Measurements from ENCODE around the gene FAM78A.

Gene FAM78A, protein sequence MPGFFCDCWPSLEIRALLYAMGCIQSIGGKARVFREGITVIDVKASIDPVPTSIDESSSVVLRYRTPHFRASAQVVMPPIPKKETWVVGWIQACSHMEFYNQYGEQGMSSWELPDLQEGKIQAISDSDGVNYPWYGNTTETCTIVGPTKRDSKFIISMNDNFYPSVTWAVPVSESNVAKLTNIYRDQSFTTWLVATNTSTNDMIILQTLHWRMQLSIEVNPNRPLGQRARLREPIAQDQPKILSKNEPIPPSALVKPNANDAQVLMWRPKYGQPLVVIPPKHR

GRCh38 chr9:131276094-131276888 lies at the start of gene FAM78A:
FAM78A (minus strand) TSS chr9:131276510; CDS start chr9:131276179, 331 bp downstream.
- DNase-seq (ENCODE audit: low read depth) = peak; percentile 13

GRCh38 chr9:131324736-131325679 lies 48.7 kb upstream of the FAM78A start:
- no peak for DNase-seq (ENCODE audit: low read depth)

DNA sequence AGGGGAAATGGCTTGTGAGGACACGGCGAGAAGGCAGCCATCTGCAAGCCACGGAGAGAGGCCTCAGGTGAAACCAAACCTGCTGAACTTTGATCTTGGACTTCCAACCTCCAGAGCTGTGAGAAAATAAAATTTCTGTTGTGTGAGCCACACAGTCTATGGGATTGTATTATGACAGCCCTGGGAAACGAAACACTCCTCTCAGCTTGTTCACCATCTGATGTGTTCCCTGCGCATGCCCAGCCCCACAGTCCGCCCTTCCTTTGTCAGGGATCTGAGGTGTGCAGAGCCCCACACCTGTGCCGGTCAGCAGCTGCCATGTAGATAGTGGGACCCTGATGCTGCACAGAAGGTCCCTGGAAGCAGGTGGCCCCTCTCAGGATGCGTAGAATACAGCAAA lies 47.3 kb upstream of the FAM78A start:
- DNase-seq (ENCODE audit: low read depth) = no peak

DNA sequence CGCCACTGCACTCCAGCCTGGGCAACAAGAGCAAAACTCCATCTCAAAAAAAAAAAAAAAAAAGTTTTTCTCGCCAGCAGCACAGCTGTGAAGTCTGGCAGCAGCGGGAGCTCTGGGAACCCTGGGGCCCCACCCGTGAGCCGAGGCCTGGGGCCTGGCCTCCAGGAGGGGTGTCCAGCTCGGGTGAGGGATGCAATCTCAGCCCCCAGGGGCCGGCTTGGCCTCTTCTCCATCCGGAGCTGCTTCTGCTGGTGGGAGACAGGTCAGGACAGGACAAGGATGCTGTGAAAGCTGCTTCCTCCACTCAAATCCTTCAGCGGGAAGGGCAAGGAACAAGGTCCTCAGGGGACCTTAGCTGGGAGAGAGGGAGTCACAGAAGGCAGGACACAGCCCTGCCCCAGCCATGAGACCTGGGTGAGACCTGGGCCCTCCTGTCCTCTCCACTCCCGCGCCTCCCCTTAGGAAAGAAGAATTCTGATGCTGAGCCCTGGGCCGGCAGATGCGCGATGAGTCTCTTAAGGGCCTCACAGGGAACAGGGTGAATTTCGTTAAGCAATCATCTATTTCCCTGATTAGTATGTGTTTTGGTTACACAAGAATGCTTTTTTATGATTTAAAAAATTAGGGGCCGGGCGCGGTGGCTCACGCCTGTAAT lies 43.8 kb upstream of the FAM78A start:
- DNase-seq (ENCODE audit: low read depth) = no peak

- DNase-seq (ENCODE audit: low read depth) = no peak
Observed at GRCh38 chr9:131319486-131319885, 43.2 kb upstream of the FAM78A start.

DNA sequence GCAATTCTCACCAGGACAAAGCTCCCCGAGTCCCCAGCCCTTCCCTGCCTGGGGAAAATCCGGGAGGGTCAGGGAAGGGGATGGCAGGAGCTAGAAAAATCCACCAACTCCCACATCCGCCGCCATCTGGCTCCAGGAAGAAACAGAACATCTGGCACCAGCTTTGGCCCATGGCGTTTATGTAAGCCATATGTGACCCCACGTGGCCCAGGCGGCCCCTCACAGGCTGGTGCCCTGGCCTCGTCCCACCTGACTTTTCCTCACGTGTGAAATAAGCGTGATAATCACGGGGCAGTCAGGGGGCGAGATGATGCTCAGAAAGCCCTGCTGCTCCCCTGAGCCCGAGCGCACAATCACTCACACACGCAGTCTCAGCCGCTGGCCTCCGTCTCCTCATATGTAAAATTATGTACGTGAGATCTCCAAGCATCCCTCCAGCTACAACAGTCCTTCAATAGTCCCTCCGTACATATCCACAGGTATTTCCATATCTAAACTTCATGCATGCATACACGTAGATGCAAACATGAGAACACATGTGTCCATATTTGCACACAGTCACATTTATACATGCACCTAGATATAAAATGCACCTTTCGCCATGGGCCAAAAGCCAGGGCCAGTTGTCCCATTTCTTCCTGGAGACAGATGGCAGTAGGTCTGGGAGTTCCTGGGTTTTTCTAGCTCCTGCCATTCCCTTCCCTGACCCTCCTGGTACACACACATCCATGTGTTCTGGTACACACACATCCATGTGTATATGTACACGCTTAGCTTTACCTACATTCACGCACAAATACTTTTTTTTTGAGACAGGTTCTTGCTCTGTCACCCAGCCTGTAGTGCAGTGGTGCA lies 42.1 kb upstream of the FAM78A start:
- no peak for DNase-seq (ENCODE audit: low read depth)

DNA sequence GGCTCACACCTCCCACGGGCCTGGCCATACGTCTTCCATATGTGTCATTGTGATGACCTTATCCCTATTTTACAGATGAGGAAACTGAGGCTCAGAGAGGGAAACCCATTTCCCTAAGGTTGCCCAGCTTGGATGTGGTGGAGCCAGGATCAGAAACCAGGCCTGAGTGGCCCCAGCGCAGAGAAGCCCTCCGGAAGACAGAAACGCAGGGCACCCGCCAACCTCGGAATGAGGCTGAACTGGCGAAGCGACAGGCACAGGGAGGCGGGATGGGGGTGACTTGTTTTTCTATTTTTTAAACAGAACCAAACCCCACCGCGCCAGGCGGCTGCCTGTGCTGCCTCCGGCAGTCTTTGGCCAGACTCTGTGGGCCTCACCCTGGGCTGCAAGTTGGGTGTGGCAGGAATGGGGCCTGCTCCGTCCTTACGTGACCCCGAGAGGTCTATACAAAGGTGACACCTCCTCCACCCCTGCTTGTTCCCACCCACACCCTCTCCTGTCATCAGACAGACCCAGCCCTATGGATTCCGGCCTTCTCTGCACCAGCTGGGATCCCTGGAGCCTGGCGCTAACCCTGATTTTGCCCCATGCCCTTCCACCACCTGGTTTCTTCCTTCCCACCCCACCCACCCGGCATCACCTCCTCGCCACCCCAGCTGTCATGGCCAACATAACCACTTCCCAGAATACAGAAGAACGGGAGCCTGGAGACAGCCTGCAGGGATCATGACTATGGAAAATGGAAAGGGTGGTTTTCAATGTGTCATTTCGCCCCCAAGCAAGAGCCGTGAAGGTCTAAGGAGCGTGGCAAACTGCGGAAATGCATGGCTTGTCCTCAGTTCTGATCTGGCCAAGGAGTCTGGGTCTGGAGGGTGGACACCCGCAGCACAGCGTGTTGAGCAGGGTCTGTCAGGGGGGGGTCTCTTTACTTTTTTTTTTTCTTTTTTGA lies 36.8 kb upstream of the FAM78A start:
- no peak for DNase-seq (ENCODE audit: low read depth)

DNA sequence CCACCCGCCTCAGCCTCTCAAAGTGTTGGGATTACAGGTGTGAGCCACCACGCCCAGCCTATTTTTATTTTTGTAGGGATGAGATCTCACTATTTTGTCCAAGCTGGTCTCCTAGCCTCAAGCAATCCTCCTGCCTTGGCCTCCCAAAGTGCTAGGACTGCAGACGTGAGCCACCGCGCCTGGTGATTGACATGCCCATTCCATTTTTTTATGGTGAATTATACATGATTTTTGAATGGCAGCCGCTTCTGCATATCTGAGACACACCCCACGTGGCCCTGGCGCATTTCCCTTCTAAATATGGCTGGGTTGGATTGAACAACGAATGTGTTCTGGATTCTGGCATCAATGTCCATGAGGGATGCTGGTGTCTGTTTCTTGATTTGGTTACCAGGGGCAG lies 35.9 kb upstream of the FAM78A start:
- no peak for DNase-seq (ENCODE audit: low read depth)

DNA sequence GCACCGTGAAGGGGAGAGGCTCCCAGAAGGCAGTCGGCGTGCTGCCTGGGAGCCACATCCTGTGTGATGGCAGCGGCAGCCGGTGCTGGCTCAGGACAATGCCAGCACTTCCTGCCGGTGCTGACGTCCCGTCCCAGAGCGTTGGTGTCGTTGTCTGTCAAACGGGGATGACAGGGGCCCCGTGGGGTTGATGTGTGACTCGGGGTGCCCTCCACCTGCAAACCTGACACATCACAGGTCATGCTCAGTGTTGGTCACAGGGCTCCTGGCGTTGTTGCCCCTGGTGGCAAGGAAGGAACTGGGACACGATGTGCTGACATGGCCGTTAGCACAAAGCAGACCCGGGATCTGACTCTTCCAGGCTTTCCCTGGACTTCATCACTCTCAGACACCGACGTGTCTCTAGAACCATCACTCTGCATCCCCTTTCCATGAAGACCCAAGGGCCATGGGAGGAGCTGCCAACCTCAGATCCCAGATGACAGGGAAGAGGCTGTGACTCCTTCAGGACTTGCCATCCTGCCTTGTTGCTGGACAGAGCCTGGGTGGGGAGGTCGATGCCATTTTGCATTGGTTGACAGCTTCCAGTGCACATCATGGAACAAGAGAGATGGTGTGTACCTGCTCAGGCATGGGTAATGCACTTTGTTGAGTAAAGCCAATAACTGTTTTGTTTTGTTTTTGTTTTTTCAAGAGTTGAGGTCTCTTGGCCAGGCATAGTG lies 34.7 kb upstream of the FAM78A start:
- DNase-seq (ENCODE audit: low read depth) = no peak

GRCh38 chr9:131309530-131310276 lies 33.4 kb upstream of the FAM78A start:
- DNase-seq (ENCODE audit: low read depth) = no peak

DNA sequence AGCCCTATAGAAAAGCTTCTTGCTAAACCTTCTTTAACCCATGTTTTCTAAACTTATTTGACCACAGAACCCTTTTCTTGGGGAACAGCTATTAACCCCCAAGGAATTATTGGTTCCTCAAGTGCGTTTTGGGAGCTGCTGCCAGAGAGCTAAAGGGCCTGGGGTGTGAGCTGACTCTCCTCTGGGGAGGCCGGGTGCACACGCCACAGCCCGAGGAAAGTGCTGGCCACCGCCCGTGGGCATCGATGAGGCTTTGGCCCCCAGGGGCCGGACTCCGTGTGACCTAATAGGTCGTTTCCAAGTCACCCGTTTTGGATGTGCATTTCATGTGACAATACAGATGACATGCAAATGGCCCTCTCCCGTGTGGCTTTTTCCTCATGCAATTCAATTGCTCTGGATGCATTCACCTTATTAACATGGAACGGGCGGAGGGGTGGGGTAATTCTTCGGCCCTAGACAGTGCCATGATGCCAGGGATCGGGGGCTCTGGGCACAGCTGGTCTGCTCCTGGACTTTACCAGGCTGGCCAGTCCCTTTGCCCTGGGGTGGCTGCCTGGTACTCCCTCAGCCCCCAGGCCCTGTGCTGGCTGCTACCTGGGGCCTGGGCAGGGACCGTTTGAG lies 32.7 kb upstream of the FAM78A start:
- no peak for DNase-seq (ENCODE audit: low read depth)

- DNase-seq (ENCODE audit: low read depth) = no peak
Observed at GRCh38 chr9:131308452-131308851, 32.1 kb upstream of the FAM78A start.

- no peak for DNase-seq (ENCODE audit: low read depth)
Observed at GRCh38 chr9:131307974-131308373, 31.7 kb upstream of the FAM78A start.

GRCh38 chr9:131306397-131307004 lies 30.2 kb upstream of the FAM78A start:
- DNase-seq (ENCODE audit: low read depth) = no peak

DNA sequence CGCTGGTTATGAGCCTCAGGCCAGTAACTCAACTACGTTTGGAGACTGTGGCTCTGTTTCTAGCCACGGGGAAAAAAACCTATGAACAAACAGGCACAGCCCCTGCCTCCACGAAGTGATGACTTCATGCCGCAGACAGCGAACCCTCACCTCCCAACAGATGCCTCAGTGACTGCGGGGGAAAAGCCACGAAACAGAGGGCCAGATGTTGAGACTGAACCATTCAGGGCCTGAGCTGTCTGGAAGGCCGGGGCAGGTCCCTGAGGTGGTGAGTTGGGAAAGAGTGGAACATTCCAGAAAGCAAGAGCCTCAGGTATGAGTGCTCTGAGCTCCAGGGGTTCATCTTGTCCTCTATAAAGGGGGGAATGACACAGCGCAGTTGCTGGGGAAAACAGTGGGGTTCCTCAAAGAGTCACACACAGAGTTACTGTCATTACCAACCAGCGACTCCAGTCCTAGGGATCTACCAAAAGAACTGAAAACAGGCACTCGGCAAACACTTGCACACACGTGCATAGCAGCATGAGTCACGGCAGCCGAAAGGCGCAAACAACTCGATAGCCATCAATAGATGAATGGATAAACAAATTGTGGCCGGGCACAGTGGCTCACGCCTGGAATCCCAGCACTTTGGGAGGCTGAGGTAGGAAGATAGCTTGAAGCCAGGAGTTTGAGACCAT lies 28.5 kb upstream of the FAM78A start:
- DNase-seq (ENCODE audit: low read depth) = peak; percentile 18

DNA sequence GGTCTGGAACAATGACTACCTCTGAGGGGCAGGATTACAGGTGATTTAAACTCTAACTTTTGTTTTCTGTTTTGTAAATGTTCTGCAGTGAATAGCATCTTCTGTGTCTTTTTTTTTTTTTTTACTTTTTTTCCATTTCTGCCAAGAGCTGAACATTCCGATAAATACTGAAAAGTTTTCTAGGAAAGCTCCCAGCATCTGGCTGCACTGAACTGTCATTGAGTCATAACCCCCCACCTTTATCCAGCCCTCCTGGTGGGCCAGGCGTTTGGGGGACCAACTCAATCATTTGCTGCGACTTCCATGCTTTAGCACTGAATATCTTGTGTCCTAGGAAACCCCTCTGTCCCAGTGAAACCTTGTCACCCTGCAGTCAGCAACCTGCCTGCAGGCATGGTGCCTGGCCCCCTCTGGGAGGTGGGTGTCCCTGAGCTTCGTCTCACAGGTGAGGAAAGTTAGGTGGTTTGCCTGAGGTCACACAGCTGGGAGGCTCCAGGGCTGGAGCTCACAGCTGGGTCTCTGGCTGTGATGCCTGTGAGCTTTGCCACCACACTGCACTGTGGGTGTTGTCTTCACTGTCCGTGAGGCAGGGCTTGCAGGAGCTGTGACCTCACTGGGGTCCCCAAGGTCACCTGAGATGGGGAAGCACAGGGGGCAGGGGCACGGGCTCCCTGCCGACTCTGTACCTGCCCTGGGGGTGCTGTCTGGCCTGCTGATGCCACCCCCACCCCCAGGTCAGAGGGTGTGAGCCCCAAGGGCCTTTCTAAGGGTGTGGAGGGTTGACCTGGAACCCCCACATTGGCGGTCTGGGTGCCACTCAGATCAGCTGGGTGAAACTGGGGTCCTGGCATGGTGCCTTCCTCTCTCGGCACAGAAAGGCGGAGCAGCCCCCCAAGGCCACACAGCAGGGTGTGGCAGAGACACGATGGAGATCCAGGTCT lies 27.3 kb upstream of the FAM78A start:
- DNase-seq (ENCODE audit: low read depth) = no peak
